Measurements from ENCODE around the gene C1QL1.

C1QL1 gene

GRCh38 chr17:44911133-44912001, 56.7 kb downstream of the C1QL1 start:
- no peak for DNase-seq

- DNase-seq = no peak
Measured at GRCh38 chr17:44910231-44911106, 57.6 kb downstream of the C1QL1 start.
